Measurements from ENCODE around the gene PAX7.

Gene PAX7

GRCh38 chr1:18641005-18641941 is 10.6 kb downstream of the PAX7 start:
- no peak for DNase-seq (ENCODE audit: low read depth)

GRCh38 chr1:18642278-18643095 is 11.8 kb downstream of the PAX7 start:
- DNase-seq (ENCODE audit: low read depth) = no peak

DNA sequence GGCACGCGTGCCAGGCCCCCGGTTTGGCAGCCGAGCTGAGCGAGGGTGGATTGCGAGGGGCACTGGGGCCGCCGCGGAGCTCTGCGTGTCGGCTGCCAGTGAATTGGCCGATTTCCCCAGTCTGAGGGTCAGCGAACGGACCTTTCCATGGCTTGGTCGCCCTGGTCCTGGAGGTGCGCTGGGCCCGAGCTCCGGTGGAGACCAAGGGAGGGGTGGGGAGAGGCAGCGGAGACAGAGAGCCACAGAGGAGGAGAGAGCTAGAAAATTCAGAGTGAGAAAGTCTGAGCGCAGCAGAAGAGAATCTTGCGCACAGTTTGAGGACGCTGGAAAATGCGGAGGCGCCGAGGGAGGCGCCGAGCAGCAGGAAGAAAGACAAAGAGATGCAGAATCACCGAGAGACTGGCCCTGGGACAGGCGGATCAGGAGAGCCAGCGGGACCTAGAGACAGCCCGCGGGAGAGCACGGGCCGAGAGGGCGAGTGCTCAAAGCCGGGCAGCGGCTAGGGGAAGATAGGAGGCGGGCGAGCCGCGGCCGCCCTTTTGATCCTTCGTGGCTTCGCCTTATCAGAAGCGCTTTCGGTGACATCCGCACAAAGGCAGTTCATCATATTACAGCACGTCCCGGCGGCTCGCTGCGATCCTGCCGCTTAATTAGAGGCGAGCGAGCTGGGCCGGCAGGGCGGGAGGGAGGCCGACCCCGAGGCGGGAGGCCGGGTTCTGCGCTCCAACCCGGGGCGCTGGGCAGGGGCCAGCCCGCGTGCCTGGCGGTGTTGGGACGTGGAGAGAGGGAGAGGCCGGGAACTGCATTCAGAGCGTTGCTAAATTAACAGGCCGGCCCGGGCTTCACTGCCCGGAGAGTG is 12.7 kb downstream of the PAX7 start:
- DNase-seq (ENCODE audit: low read depth) = no peak

- DNase-seq (ENCODE audit: low read depth) = no peak
These were observed 13.4 kb downstream of the PAX7 start for GRCh38 chr1:18644013-18644399.

DNA sequence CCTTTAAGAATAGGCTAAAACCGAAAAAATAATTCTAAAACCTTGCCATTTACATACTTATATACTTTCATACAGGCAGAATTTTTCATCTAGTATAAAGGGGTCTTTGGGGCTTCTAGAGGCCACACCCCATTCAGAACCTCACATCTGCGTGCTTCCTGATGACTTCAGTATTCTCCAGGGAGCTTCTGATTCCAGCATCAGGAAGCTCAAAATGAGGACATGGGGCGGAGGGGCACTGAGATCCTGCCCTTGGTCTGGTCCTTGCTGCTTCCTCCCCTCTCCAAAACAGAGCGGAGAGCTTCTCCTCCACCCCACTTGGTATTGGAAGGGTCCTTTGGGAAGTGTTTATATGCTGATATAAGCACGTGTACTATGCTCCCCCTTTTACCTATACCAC is 13.8 kb downstream of the PAX7 start:
- DNase-seq (ENCODE audit: low read depth) = no peak

- DNase-seq (ENCODE audit: low read depth) = no peak
These were observed 14.5 kb downstream of the PAX7 start for GRCh38 chr1:18644973-18645746.

DNA sequence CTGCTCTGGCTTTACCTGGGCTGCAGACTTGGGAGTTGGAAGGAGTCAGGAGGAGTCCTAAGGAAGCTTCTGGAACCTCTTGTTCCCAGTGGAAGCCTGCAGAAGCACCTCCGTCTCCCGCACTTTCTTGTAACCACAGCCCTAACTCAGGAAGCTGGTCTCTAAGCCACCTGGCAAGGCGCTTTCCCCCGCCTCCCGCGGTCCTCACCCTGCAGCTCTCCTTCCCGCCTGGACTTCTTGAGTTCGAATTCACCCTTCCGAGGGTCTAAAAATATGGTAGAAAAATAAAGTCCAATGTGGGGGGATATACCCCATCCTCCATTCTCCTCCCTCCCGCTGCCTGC is 15.1 kb downstream of the PAX7 start:
- DNase-seq (ENCODE audit: low read depth) = no peak

DNA sequence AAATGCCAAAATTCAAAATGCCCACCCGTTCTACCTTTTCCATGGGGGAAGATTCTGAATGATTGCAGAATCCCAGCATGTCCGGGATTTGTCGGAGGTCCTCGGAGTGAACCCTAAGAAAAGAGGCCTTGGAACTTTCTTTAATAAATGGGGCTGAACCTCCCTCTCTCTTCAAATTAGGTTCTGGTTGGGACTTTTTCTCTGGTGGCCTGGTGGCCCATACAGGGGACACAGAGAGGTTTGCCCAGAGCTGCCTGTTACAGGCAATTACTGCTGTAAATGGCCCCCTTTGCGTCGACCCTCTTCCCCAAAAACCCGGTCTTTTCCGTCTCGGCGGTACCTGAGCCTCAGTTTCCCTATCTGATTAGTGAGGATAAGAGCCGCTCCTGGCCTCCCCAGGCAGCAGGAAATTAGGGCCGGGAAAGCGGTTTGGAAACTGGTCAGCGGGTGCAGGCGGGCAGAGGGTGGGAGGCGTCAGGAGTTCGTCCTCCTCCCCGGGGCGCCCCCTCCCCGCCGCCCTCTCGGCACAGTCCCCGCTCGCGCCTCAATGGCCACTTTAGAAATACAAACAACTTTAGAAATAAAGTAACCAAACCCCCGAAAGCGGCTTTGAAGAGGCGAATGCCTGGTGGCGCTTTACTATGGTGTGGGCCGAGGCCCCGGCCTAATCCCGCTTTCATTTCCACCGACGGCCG is 15.6 kb downstream of the PAX7 start:
- no peak for DNase-seq (ENCODE audit: low read depth)

DNA sequence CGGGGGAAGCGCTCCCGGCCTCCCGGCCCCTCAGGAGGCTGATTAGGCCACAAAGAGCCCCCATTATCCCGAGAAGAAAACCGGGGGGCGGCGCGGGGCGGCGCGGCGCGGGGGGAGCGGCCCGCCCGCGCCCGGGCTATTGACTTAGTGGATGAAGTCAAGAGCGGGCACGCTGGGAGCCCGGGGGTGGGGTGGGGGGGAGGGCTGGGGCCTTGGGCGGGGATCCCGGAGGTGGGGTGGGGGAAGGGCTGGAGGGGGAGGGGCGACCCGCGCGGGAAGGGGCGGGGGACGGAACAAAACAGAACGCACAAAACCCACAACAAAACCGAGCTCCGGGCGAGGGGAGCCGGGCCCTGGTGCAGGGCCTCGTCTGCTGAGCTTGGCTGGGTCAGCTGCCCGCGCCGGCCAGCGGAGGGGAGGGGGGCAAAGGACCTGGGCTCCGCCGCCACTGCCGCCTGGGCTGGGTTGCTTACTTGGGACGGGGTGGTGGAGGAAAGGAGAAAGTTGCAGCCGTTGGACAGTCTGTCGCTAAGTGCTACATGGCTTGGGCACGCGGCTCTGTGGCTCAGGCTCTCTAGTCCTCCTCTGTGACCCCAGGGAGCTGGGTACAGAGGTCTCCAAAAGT is 16.3 kb downstream of the PAX7 start:
- DNase-seq (ENCODE audit: low read depth) = no peak

- no peak for DNase-seq (ENCODE audit: low read depth)
These were observed 17.1 kb downstream of the PAX7 start for GRCh38 chr1:18647681-18648214.

DNA sequence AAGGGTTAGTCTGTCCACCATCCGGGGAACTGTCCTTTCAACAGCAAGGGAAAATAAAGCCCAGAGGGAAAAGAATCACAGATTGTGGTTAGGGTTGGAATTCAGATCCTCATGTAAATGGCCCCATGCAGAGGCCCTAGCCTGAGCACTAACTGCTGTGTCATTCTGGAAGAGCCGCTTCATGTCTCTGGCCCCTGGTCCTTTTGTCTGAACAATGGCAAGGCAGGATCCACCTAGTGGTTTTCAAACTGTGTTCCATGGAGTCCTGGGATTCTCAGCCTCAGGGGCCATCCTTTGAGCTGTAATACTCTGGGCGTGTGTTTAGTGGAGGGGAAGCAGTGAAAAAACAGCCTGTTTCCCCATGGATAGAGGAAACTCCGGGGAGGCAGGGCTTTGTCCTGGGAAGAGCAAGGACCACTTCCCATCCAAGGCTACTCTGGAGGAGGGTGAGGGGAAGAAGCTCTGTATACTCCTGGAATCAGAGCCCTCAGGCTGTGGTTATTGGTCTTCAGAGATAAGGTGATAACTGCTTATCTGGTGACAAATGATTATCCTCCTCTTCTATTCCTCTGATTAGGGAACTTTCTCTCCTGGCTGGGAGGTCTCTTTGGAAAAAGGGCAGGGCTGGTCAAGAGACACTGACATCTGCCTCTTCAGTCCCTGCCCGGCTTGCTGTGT is 19.2 kb downstream of the PAX7 start:
- DNase-seq (ENCODE audit: low read depth) = no peak

DNA sequence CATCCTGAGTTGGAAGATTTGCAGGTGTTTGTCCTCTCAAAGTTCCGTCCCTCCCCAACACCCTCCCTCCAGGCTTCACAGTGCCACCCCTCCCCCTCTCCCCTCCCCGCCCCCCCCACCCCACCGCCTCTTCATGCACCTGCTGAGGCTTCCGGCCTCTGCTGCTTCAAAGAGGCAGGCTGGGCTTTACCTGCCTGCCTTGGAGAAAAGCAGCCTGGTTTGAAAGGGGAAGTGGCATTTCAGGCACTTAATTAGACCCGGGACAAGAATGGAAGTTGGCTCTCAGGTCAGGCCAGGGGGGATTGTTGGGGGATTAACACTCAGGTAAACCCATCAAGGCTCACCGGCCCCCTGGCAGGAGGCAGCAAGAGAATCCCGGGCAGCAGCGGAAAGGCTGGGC is 21.1 kb downstream of the PAX7 start:
- no peak for DNase-seq (ENCODE audit: low read depth)

- no peak for DNase-seq (ENCODE audit: low read depth)
These were observed 22.1 kb downstream of the PAX7 start for GRCh38 chr1:18652791-18653190.

DNA sequence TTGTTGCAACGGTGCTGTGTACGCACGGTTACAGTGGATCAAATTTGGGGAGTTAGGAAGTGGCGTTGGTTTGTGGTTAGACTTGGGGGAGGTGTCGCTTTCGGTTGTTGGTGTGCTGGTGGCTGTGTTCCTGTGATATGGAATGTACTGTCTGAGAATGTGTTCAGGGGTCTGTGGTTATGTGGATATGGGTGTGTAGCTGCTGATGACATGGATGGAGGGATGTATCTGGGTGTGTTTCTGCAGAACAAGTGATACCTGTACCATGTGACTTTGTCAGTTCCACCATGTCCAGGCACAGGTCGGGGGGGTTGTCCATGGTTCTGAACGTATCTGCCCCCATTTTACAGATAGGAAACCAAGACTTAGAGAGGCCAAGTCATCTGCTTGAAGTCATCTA is 22.7 kb downstream of the PAX7 start:
- DNase-seq (ENCODE audit: low read depth) = no peak

GRCh38 chr1:18653916-18654315 is 23.3 kb downstream of the PAX7 start:
- no peak for DNase-seq (ENCODE audit: low read depth)

GRCh38 chr1:18654599-18654998 is 24.0 kb downstream of the PAX7 start:
- DNase-seq (ENCODE audit: low read depth) = no peak

DNA sequence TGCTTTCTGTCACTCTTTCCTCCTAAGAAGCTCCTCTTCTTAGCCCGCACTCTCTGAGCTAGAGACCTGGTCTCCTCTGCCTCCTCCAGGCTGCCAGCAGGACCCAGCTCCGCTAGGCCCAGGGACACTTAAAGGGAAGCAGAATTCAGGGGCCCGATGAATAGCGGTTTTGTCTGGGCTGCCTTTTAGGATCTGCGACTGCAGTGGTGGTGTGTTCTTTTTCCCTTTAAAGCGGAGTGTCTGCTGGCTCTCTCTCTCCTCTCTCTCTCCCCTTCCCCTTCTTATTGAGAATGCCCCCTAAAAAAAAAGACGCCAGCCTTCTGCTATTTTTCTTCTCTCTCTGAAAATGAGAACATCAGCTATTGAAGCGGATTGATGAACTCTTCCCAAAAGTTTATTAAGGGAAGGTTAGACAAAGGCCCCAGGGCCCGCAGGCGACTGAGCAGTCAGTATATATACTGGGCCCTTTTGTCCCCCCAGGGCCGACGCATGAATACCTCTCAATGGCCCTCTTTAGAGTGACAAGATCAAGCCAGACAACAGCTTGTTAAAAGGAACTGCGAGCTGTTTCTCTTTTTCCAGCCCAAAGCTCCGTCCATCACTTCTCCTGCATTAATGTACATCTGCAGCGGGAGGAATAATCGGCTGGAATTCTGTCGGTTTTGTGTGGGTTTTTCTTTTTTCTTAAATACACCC is 27.0 kb downstream of the PAX7 start:
- no peak for DNase-seq (ENCODE audit: low read depth)

DNA sequence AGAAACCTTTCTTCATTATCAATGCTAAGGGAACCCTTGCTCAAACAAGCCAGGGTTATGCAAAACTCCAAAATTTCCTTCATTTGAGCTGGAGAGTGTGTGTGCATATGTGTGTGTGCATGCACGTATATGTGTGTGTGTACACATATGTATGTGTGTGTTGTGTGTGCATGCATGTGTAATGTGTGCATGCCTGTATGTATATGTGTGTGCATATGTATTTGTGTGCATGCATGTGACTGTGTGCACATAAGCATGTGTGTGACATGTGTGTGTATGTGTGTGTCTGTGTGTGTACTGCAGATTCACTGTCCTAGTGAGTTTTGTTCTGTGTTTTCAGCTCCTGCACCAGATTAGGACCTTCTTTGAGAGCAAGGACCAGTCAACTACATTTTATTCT is 28.2 kb downstream of the PAX7 start:
- DNase-seq (ENCODE audit: low read depth) = no peak
